ENCODE results near the gene RFPL1.

RFPL1 gene

GRCh38 chr22:29435236-29436136, 2.9 kb upstream of the RFPL1 start:
- TF ChIP-seq CTCF (IDR thresholded peaks at IDR 0.05): no peak
- H2AFZ ChIP-seq: no peak overlapping the region
- no peaks in the 10 kb centered on the region for H3K9me3 ChIP-seq (ENCODE audit: control insufficient read depth, low read length)
- H3K4me2 ChIP-seq (ENCODE audit: low read length): no peak overlapping the region
- H3K9ac ChIP-seq: no peak overlapping the region
- no peak overlapping the region for H3K4me3 ChIP-seq (ENCODE audit: low read depth, low read length)
- no peaks in the 10 kb centered on the region for H3K4me1 ChIP-seq
- H3K36me3 ChIP-seq (ENCODE audit: control insufficient read depth, insufficient read depth, low read length): no peaks in the 10 kb centered on the region
- H3K79me2 ChIP-seq: no peaks in the 10 kb centered on the region
- H3K27me3 ChIP-seq (ENCODE audit: control insufficient read depth, insufficient read depth, low read length): no peaks in the 10 kb centered on the region
- no peak overlapping the region for H3K27ac ChIP-seq

- H3K79me2 ChIP-seq: no peaks in the 10 kb centered on the region
- no peaks in the 10 kb centered on the region for H3K9me3 ChIP-seq (ENCODE audit: control insufficient read depth, low read length)
- TF ChIP-seq CTCF (IDR thresholded peaks at IDR 0.05): no peak
These were observed 4.6 kb downstream of the RFPL1 start for GRCh38 chr22:29442976-29443375.

GRCh38 chr22:29443452-29443851, 5.1 kb downstream of the RFPL1 start:
- Histone ChIP-seq H3K27ac (no peak overlapping the region), H3K4me1 (no peaks in the 10 kb centered on the region), H3K9ac (no peak overlapping the region), H3K27me3 (ENCODE audit: control insufficient read depth, insufficient read depth, low read length) (no peaks in the 10 kb centered on the region), H3K79me2 (no peaks in the 10 kb centered on the region), H2AFZ (no peak overlapping the region), H3K4me3 (ENCODE audit: low read depth, low read length) (no peak overlapping the region), H3K36me3 (ENCODE audit: control insufficient read depth, insufficient read depth, low read length) (no peaks in the 10 kb centered on the region), H3K9me3 (ENCODE audit: control insufficient read depth, low read length) (no peaks in the 10 kb centered on the region), H3K4me2 (ENCODE audit: low read length) (no peak overlapping the region)
- no peak for TF ChIP-seq CTCF (IDR thresholded peaks at IDR 0.05)

More at GRCh38 chr22:29442976-29443375, 4.6 kb downstream of the RFPL1 start:
- no peak overlapping the region for H3K27ac ChIP-seq
- H3K27me3 ChIP-seq (ENCODE audit: control insufficient read depth, insufficient read depth, low read length): no peaks in the 10 kb centered on the region
- H3K36me3 ChIP-seq (ENCODE audit: control insufficient read depth, insufficient read depth, low read length): no peaks in the 10 kb centered on the region
- no peak overlapping the region for H3K4me3 ChIP-seq (ENCODE audit: low read depth, low read length)
- H3K4me2 ChIP-seq (ENCODE audit: low read length): no peak overlapping the region
- no peak overlapping the region for H3K9ac ChIP-seq
- no peaks in the 10 kb centered on the region for H3K4me1 ChIP-seq
- H2AFZ ChIP-seq: no peak overlapping the region

GRCh38 chr22:29443861-29444792, 5.7 kb downstream of the RFPL1 start:
- TF ChIP-seq CTCF (IDR thresholded peaks at IDR 0.05): no peak
- Histone ChIP-seq H3K36me3 (ENCODE audit: control insufficient read depth, insufficient read depth, low read length) (no peaks in the 10 kb centered on the region), H2AFZ (no peak overlapping the region), H3K4me2 (ENCODE audit: low read length) (no peak overlapping the region), H3K9me3 (ENCODE audit: control insufficient read depth, low read length) (no peaks in the 10 kb centered on the region), H3K79me2 (no peaks in the 10 kb centered on the region), H3K4me1 (no peaks in the 10 kb centered on the region), H3K27me3 (ENCODE audit: control insufficient read depth, insufficient read depth, low read length) (no peaks in the 10 kb centered on the region), H3K9ac (no peak overlapping the region), H3K27ac (no peak overlapping the region), H3K4me3 (ENCODE audit: low read depth, low read length) (no peak overlapping the region)
